ENCODE results near the gene VPS4B. TPM values are rescaled to one million over a fixed set of nuclear protein-coding genes. Genes with fewer than 3 reads are reported as not detected.
A peak's percentile ranks its signal among the peaks of the same experiment; 100 is the strongest.

The VPS4B gene
- total and polyA plus RNA-seq, 2 experiments from 2014 or later, result 30.2 to 49.4 TPM

- no peaks in the 10 kb centered on the region for H3K36me3 ChIP-seq (ENCODE audit: insufficient read depth)
- H3K27ac Mint-ChIP-seq, result no peak overlapping the region
- no peaks in the 10 kb centered on the region for H3F3A ChIP-seq (replicated peaks; ENCODE audit: low read depth)
- H3K27me3 Mint-ChIP-seq (ENCODE audit: insufficient read depth, low read depth, poor library complexity), result peaks cover 8% of the 10 kb centered on the region
- no peak overlapping the region for H3K27ac ChIP-seq (ENCODE audit: low read depth)
- no peak overlapping the region for H3K4me3 Mint-ChIP-seq
- ATAC-seq (no peak), DNase-seq (ENCODE audit: low spot score) (no peak)
- no peaks in the 10 kb centered on the region for H3K27me3 ChIP-seq (ENCODE audit: insufficient read depth)
- H3K4me1 Mint-ChIP-seq, result peaks cover 18% of the 10 kb centered on the region
- no peaks in the 10 kb centered on the region; the same call in 2 of the 3 replicates for H3K36me3 Mint-ChIP-seq (ENCODE audit: low read depth)
- H3K9me2 ChIP-seq (ENCODE audit: insufficient read depth), result peaks cover 7% of the 10 kb centered on the region; the same call in 1 of the 2 replicates
- H3K4me1 ChIP-seq (ENCODE audit: insufficient read depth), result no peaks in the 10 kb centered on the region
- H3K9me3 Mint-ChIP-seq, result 0 out of 3 replicates have a peak, but pooled peaks cover 3% of the 10 kb centered on the region
- TF ChIP-seq EZH2 (IDR thresholded peaks at IDR 0.05; ENCODE audit: low read depth, unreplicated experiment) (no peak), POLR2AphosphoS5 (IDR thresholded peaks at IDR 0.05; ENCODE audit: low read depth) (no peak), CREB1 (CRISPR knock-in tag; IDR thresholded peaks at IDR 0.05; ENCODE audit: low read depth) (no peak), CTCF (conservative IDR thresholded peaks at IDR 0.05; ENCODE audit: low read depth in 2 of 2) (no peak), STAT1 (IDR thresholded peaks at IDR 0.05; ENCODE audit: unreplicated experiment) (no peak), EZH2phosphoT487 (IDR thresholded peaks at IDR 0.05; ENCODE audit: unreplicated experiment) (no peak), ETS1 (IDR thresholded peaks at IDR 0.05) (no peak), NANOG (IDR thresholded peaks at IDR 0.05; ENCODE audit: borderline replicate concordance) (no peak), ZNF331 (CRISPR knock-in tag; IDR thresholded peaks at IDR 0.05; ENCODE audit: low read depth) (no peak)
- TF ChIP-seq, protein P1, sequence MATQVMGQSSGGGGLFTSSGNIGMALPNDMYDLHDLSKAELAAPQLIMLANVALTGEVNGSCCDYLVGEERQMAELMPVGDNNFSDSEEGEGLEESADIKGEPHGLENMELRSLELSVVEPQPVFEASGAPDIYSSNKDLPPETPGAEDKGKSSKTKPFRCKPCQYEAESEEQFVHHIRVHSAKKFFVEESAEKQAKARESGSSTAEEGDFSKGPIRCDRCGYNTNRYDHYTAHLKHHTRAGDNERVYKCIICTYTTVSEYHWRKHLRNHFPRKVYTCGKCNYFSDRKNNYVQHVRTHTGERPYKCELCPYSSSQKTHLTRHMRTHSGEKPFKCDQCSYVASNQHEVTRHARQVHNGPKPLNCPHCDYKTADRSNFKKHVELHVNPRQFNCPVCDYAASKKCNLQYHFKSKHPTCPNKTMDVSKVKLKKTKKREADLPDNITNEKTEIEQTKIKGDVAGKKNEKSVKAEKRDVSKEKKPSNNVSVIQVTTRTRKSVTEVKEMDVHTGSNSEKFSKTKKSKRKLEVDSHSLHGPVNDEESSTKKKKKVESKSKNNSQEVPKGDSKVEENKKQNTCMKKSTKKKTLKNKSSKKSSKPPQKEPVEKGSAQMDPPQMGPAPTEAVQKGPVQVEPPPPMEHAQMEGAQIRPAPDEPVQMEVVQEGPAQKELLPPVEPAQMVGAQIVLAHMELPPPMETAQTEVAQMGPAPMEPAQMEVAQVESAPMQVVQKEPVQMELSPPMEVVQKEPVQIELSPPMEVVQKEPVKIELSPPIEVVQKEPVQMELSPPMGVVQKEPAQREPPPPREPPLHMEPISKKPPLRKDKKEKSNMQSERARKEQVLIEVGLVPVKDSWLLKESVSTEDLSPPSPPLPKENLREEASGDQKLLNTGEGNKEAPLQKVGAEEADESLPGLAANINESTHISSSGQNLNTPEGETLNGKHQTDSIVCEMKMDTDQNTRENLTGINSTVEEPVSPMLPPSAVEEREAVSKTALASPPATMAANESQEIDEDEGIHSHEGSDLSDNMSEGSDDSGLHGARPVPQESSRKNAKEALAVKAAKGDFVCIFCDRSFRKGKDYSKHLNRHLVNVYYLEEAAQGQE (IDR thresholded peaks at IDR 0.05; ENCODE audit: unreplicated experiment), result no peak
- TF ChIP-seq, protein P2, sequence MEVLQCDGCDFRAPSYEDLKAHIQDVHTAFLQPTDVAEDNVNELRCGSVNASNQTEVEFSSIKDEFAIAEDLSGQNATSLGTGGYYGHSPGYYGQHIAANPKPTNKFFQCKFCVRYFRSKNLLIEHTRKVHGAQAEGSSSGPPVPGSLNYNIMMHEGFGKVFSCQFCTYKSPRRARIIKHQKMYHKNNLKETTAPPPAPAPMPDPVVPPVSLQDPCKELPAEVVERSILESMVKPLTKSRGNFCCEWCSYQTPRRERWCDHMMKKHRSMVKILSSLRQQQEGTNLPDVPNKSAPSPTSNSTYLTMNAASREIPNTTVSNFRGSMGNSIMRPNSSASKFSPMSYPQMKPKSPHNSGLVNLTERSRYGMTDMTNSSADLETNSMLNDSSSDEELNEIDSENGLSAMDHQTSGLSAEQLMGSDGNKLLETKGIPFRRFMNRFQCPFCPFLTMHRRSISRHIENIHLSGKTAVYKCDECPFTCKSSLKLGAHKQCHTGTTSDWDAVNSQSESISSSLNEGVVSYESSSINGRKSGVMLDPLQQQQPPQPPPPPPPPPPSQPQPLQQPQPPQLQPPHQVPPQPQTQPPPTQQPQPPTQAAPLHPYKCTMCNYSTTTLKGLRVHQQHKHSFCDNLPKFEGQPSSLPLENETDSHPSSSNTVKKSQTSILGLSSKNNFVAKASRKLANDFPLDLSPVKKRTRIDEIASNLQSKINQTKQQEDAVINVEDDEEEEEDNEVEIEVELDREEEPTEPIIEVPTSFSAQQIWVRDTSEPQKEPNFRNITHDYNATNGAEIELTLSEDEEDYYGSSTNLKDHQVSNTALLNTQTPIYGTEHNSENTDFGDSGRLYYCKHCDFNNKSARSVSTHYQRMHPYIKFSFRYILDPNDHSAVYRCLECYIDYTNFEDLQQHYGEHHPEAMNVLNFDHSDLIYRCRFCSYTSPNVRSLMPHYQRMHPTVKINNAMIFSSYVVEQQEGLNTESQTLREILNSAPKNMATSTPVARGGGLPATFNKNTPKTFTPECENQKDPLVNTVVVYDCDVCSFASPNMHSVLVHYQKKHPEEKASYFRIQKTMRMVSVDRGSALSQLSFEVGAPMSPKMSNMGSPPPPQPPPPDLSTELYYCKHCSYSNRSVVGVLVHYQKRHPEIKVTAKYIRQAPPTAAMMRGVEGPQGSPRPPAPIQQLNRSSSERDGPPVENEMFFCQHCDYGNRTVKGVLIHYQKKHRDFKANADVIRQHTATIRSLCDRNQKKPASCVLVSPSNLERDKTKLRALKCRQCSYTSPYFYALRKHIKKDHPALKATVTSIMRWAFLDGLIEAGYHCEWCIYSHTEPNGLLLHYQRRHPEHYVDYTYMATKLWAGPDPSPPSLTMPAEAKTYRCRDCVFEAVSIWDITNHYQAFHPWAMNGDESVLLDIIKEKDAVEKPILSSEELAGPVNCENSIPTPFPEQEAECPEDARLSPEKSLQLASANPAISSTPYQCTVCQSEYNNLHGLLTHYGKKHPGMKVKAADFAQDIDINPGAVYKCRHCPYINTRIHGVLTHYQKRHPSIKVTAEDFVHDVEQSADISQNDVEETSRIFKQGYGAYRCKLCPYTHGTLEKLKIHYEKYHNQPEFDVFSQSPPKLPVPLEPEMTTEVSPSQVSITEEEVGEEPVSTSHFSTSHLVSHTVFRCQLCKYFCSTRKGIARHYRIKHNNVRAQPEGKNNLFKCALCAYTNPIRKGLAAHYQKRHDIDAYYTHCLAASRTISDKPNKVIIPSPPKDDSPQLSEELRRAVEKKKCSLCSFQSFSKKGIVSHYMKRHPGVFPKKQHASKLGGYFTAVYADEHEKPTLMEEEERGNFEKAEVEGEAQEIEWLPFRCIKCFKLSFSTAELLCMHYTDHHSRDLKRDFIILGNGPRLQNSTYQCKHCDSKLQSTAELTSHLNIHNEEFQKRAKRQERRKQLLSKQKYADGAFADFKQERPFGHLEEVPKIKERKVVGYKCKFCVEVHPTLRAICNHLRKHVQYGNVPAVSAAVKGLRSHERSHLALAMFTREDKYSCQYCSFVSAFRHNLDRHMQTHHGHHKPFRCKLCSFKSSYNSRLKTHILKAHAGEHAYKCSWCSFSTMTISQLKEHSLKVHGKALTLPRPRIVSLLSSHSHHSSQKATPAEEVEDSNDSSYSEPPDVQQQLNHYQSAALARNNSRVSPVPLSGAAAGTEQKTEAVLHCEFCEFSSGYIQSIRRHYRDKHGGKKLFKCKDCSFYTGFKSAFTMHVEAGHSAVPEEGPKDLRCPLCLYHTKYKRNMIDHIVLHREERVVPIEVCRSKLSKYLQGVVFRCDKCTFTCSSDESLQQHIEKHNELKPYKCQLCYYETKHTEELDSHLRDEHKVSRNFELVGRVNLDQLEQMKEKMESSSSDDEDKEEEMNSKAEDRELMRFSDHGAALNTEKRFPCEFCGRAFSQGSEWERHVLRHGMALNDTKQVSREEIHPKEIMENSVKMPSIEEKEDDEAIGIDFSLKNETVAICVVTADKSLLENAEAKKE (CRISPR knock-in tag; IDR thresholded peaks at IDR 0.05), result no peak
- H3K4me2 ChIP-seq, result no peak overlapping the region
- no peaks in the 10 kb centered on the region for H4K20me1 ChIP-seq (replicated peaks; ENCODE audit: insufficient read depth)
- peak overlapping the region; percentile 90; the same call in 1 of the 2 replicates for H2AFZ ChIP-seq
- H3K4me3 ChIP-seq, result no peak overlapping the region
- no peaks in the 10 kb centered on the region for H3K79me2 ChIP-seq (replicated peaks; ENCODE audit: insufficient read depth)
Measured at GRCh38 chr18:63454497-63454896, 32.2 kb upstream of the VPS4B start.

Measured in GM23338 (cell line).